Measurements from ENCODE around the gene OMD. TPM values are rescaled to one million over a fixed set of nuclear protein-coding genes. Genes with fewer than 3 reads are reported as not detected.

OMD gene
- total RNA-seq, 3 donors from 2014 or later (not counting 1 experiment from before 2014, with no cell fraction given), result not detected

GRCh38 chr9:92392690-92393089 lies 31.6 kb downstream of the OMD start:
- Histone ChIP-seq H3K27ac (ENCODE audit: low read length) (no peak overlapping the region), H3K36me3 (ENCODE audit: control insufficient read depth, insufficient read depth, low read length) (no peaks in the 10 kb centered on the region), H3K27me3 (ENCODE audit: control insufficient read depth, insufficient read depth, low read length) (no peaks in the 10 kb centered on the region), H3K4me1 (ENCODE audit: control insufficient read depth, insufficient read depth, low read length) (no peaks in the 10 kb centered on the region), H3K4me3 (ENCODE audit: low read length) (no peak overlapping the region), H3K9me3 (ENCODE audit: control insufficient read depth, insufficient read depth, low read length) (no peaks in the 10 kb centered on the region)
- WGBS (ENCODE audit: insufficient coverage), result no CpG with 5 or more reads among the region's 2 CpGs
- no peaks in the 10 kb centered on the region for H3K4me1 Mint-ChIP-seq
- H3K4me3 Mint-ChIP-seq, result no peak overlapping the region
- TF ChIP-seq, protein P1, sequence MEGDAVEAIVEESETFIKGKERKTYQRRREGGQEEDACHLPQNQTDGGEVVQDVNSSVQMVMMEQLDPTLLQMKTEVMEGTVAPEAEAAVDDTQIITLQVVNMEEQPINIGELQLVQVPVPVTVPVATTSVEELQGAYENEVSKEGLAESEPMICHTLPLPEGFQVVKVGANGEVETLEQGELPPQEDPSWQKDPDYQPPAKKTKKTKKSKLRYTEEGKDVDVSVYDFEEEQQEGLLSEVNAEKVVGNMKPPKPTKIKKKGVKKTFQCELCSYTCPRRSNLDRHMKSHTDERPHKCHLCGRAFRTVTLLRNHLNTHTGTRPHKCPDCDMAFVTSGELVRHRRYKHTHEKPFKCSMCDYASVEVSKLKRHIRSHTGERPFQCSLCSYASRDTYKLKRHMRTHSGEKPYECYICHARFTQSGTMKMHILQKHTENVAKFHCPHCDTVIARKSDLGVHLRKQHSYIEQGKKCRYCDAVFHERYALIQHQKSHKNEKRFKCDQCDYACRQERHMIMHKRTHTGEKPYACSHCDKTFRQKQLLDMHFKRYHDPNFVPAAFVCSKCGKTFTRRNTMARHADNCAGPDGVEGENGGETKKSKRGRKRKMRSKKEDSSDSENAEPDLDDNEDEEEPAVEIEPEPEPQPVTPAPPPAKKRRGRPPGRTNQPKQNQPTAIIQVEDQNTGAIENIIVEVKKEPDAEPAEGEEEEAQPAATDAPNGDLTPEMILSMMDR (IDR thresholded peaks at IDR 0.05), result no peak
- H3K36me3 Mint-ChIP-seq, result no peaks in the 10 kb centered on the region
- no peak for DNase-seq
- intact Hi-C loops (cut with micrococcal nuclease), result no loop called here
- ATAC-seq, result no peak
- no peak overlapping the region for H3K27ac Mint-ChIP-seq
- H3K27me3 Mint-ChIP-seq (ENCODE audit: low read depth in 2 of 2), result no peaks in the 10 kb centered on the region
- H3K9me3 Mint-ChIP-seq, result no peaks in the 10 kb centered on the region

- H3K27me3 ChIP-seq (ENCODE audit: control insufficient read depth, insufficient read depth, low read length), result no peaks in the 10 kb centered on the region
- Mint-ChIP-seq H3K9me3 (no peaks in the 10 kb centered on the region), H3K4me1 (peaks cover 6% of the 10 kb centered on the region in 2 donors), H3K27me3 (ENCODE audit: low read depth in 2 of 2) (no peaks in the 10 kb centered on the region), H3K27ac (no peak overlapping the region), H3K4me3 (no peak overlapping the region), H3K36me3 (no peaks in the 10 kb centered on the region)
- WGBS (ENCODE audit: insufficient coverage), result 99% methylated on average over 4 of the region's 4 CpGs
- ATAC-seq (no peak), DNase-seq (no peak)
- H3K27ac ChIP-seq (ENCODE audit: low read length), result no peak overlapping the region
- no peaks in the 10 kb centered on the region for H3K4me1 ChIP-seq (ENCODE audit: control insufficient read depth, insufficient read depth, low read length)
- intact Hi-C loops (cut with micrococcal nuclease), result no loop called here
- no peaks in the 10 kb centered on the region for H3K36me3 ChIP-seq (ENCODE audit: control insufficient read depth, insufficient read depth, low read length)
- no peaks in the 10 kb centered on the region for H3K9me3 ChIP-seq (ENCODE audit: control insufficient read depth, insufficient read depth, low read length)
- TF ChIP-seq, protein P1 (IDR thresholded peaks at IDR 0.05), result no peak
- no peak overlapping the region for H3K4me3 ChIP-seq (ENCODE audit: low read length)
These were observed 38.3 kb downstream of the OMD start for GRCh38 chr9:92385953-92386352.

GRCh38 chr9:92385477-92385876 lies 38.8 kb downstream of the OMD start:
- intact Hi-C loops (cut with micrococcal nuclease), result no loop called here
- 97% methylated on average over 5 of the region's 6 CpGs for WGBS (ENCODE audit: insufficient coverage)
- Mint-ChIP-seq H3K4me1 (peaks cover 6% of the 10 kb centered on the region in 2 donors), H3K4me3 (no peak overlapping the region), H3K27ac (no peak overlapping the region), H3K9me3 (no peaks in the 10 kb centered on the region), H3K36me3 (no peaks in the 10 kb centered on the region), H3K27me3 (ENCODE audit: low read depth in 2 of 2) (no peaks in the 10 kb centered on the region)
- TF ChIP-seq, protein P1 (IDR thresholded peaks at IDR 0.05), result no peak
- DNase-seq (no peak), ATAC-seq (no peak)
- Histone ChIP-seq H3K27me3 (ENCODE audit: control insufficient read depth, insufficient read depth, low read length) (no peaks in the 10 kb centered on the region), H3K27ac (ENCODE audit: low read length) (no peak overlapping the region), H3K4me3 (ENCODE audit: low read length) (no peak overlapping the region), H3K4me1 (ENCODE audit: control insufficient read depth, insufficient read depth, low read length) (no peaks in the 10 kb centered on the region), H3K9me3 (ENCODE audit: control insufficient read depth, insufficient read depth, low read length) (no peaks in the 10 kb centered on the region), H3K36me3 (ENCODE audit: control insufficient read depth, insufficient read depth, low read length) (no peaks in the 10 kb centered on the region)

- Mint-ChIP-seq H3K27me3 (ENCODE audit: low read depth in 2 of 2) (no peaks in the 10 kb centered on the region), H3K27ac (no peak overlapping the region), H3K36me3 (no peaks in the 10 kb centered on the region), H3K4me1 (peaks cover 6% of the 10 kb centered on the region in 2 donors), H3K9me3 (no peaks in the 10 kb centered on the region), H3K4me3 (no peak overlapping the region)
- Histone ChIP-seq H3K27me3 (ENCODE audit: control insufficient read depth, insufficient read depth, low read length) (no peaks in the 10 kb centered on the region), H3K9me3 (ENCODE audit: control insufficient read depth, insufficient read depth, low read length) (no peaks in the 10 kb centered on the region), H3K4me1 (ENCODE audit: control insufficient read depth, insufficient read depth, low read length) (no peaks in the 10 kb centered on the region), H3K4me3 (ENCODE audit: low read length) (no peak overlapping the region), H3K27ac (ENCODE audit: low read length) (no peak overlapping the region), H3K36me3 (ENCODE audit: control insufficient read depth, insufficient read depth, low read length) (no peaks in the 10 kb centered on the region)
- intact Hi-C loops (cut with micrococcal nuclease), result no loop called here
- ATAC-seq (no peak), DNase-seq (no peak)
- TF ChIP-seq, protein P1 (IDR thresholded peaks at IDR 0.05), result no peak
- WGBS (ENCODE audit: insufficient coverage), result 97% methylated on average over 2 of the region's 3 CpGs
These were observed 39.3 kb downstream of the OMD start for GRCh38 chr9:92385001-92385400.
